SU-DHL-6 (cell line): ENCODE results near the gene SORCS2.

ENCODE experiments used
- CTCF ChIP-seq: fragments of 200-600 bp; sonication (generic); IDR thresholded peaks from one replicate; pipeline ENCODE4 v1.5.1; 2017; ENCODE audit warnings: antibody characterized with exemption, mild to moderate bottlenecking, low read length, moderate library complexity; ENCODE audit not compliant: insufficient read depth, poor library complexity, severe bottlenecking
- EZH2phosphoT487 ChIP-seq: fragments of 200-600 bp; sonication (generic), shearing (Covaris generic); conservative IDR thresholded peaks from 2 replicates; pipeline ENCODE4 v1.6.1; 2018; ENCODE audit warnings: mild to moderate bottlenecking, antibody characterized with exemption, low read length, moderate library complexity, mixed read lengths

- TF ChIP-seq CTCF (no peak), EZH2phosphoT487 (no peak)
Observed at GRCh38 chr4:7535094-7535493, 342.8 kb downstream of the SORCS2 start.
